Lung (tissue), 12 donors: ENCODE results near the gene VAPB. TPM values are rescaled to one million over a fixed set of nuclear protein-coding genes. Genes with fewer than 3 reads are reported as not detected.
"Not testable (repeated sequence)": the region's sequence is repeated elsewhere in the genome, so short reads cannot be mapped to it uniquely, and the experiment has no call there.

Experiments
- ATAC-seq: fragments of 200-7000 bp; cut with Tn5 transposase; one replicate; pipeline ENCODE4 v1.9.1; 2020; ENCODE audit warnings: moderate number of reproducible peaks; ENCODE audit not compliant: insufficient read depth, low FRiP score
- DNase-seq, 3 donors: peaks; one replicate each; pipeline ENCODE4 v3.0.0-alpha.2; 2013 to 2017
- H3K27ac ChIP-seq, 2 donors: one replicate each; pipeline ENCODE4 v1.5.1; 2013; ENCODE audit warnings: mild to moderate bottlenecking in 2 of 2, moderate library complexity in 2 of 2, control low read depth in 1 of 2, inconsistent platforms in 1 of 2, low read depth in 1 of 2, low read length in 1 of 2
- H3K27me3 ChIP-seq, 3 donors: one replicate each; pipeline ENCODE4 v1.5.1; 2013; ENCODE audit warnings: low read length in 2 of 3; ENCODE audit not compliant: control insufficient read depth in 3 of 3, insufficient read depth in 3 of 3
- H3K36me3 ChIP-seq, 4 donors: one replicate each; pipeline ENCODE4 v1.5.1; 2013; ENCODE audit warnings: low read length in 4 of 4, mild to moderate bottlenecking in 1 of 4, moderate library complexity in 1 of 4; ENCODE audit not compliant: control insufficient read depth in 4 of 4, insufficient read depth in 4 of 4
- H3K4me1 ChIP-seq, 5 donors: one replicate each; pipeline ENCODE4 v1.5.1; 2013; ENCODE audit warnings: low read length in 5 of 5, mild to moderate bottlenecking in 2 of 5, moderate library complexity in 1 of 5; ENCODE audit not compliant: control insufficient read depth in 5 of 5, insufficient read depth in 5 of 5
- H3K4me3 ChIP-seq: one replicate; pipeline ENCODE4 v1.5.1; 2013; ENCODE audit warnings: mild to moderate bottlenecking, control low read depth, moderate library complexity
- H3K9ac ChIP-seq, 2 donors: one replicate each; pipeline ENCODE4 v1.5.1; 2013; ENCODE audit warnings: low read length in 2 of 2, control low read depth in 1 of 2; ENCODE audit not compliant: insufficient read depth in 1 of 2
- H3K9me3 ChIP-seq, 4 donors: one replicate each; pipeline ENCODE4 v1.5.1; 2013; ENCODE audit warnings: low read length in 3 of 4, mild to moderate bottlenecking in 1 of 4, moderate library complexity in 1 of 4; ENCODE audit not compliant: control insufficient read depth in 4 of 4, insufficient read depth in 3 of 4
- WGBS, 2 donors: extraction: QIAGEN DNeasy Blood & Tissue Kit; methylation state at CpG; one replicate each; pipeline ENCODE4 v1.1.7; 2013; 5-methylcytosine and 5-hydroxymethylcytosine counted together
- polyA plus RNA-seq, 2 donors: library from polyadenylated mRNA; stranded (reverse); fragments of 200-250 nt; gene quantifications; one replicate each; pipeline ENCODE4 v1.2.1, GENCODE V29; 2013
- total RNA-seq, 2 donors: library from RNA; depleted of rRNA in 1 of 2; stranded (reverse); fragments of >200 nt in 1 of 2; gene quantifications; one replicate each; pipeline ENCODE4 v1.2.1, GENCODE V29; 2014 to 2021
- TF ChIP-seq, protein P1 (sequence below): IDR thresholded peaks from 2 replicates; pipeline ENCODE4 v1.5.1; 2012; ENCODE audit warnings: mild to moderate bottlenecking; ENCODE audit errors: control extremely low read depth, extremely low read depth
- donor health status: control.
- donor health status: control.
- donor health status: Bipolar disorder and iron deficiency.
- donor health status: healthy.
- donor health status: DM: yes; HTN: yes; CAD: no.

Gene VAPB
- total and polyA plus RNA-seq, 4 donors = 21.3 to 44.7 (median 24.1) TPM

DNA sequence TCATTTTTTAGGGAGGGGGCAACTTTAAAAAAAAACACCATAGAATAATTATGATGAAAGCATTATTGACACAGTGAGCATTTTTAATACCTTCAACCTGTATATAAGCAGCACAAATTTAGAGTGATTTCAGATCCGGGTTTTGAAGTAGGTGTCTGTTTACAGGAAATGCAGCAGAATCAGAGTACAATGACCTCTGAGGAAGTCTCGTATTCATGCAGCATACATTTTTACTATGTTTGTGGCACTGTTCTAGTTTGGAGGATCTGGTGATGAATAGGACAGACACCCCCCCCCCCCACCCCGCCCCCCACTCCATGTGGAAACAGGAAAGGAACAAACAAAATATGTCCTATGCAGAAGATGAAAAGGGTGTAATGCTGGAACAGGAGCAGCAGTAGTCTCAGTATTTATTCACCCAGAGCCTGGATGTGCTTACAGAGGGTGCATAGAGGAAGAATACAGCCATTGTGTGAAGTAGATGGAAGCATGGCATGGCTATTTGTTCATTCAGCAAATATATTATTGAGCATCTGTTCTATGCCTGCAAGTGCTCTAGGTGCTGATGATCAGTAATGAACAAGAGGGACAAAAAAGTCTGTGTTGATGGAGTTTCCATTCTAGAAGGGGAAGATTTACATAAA lies 19.7 kb downstream of the VAPB start:
- no peak overlapping the region for H3K9ac ChIP-seq
- H3K36me3 ChIP-seq = no peaks in the 10 kb centered on the region
- TF ChIP-seq, protein P1, sequence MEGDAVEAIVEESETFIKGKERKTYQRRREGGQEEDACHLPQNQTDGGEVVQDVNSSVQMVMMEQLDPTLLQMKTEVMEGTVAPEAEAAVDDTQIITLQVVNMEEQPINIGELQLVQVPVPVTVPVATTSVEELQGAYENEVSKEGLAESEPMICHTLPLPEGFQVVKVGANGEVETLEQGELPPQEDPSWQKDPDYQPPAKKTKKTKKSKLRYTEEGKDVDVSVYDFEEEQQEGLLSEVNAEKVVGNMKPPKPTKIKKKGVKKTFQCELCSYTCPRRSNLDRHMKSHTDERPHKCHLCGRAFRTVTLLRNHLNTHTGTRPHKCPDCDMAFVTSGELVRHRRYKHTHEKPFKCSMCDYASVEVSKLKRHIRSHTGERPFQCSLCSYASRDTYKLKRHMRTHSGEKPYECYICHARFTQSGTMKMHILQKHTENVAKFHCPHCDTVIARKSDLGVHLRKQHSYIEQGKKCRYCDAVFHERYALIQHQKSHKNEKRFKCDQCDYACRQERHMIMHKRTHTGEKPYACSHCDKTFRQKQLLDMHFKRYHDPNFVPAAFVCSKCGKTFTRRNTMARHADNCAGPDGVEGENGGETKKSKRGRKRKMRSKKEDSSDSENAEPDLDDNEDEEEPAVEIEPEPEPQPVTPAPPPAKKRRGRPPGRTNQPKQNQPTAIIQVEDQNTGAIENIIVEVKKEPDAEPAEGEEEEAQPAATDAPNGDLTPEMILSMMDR = no peak
- no peak overlapping the region for H3K27ac ChIP-seq
- WGBS, 2 donors = 29 to 38% methylated on average over 3 of the region's 3 CpGs
- H3K27me3 ChIP-seq = no peaks in the 10 kb centered on the region
- H3K4me1 ChIP-seq = peaks cover 0 to 25% (median under 1%) of the 10 kb centered on the region in 5 donors
- ATAC-seq = no peak
- H3K9me3 ChIP-seq = no peaks in the 10 kb centered on the region
- H3K4me3 ChIP-seq = no peak overlapping the region
- DNase-seq = no peak

DNA sequence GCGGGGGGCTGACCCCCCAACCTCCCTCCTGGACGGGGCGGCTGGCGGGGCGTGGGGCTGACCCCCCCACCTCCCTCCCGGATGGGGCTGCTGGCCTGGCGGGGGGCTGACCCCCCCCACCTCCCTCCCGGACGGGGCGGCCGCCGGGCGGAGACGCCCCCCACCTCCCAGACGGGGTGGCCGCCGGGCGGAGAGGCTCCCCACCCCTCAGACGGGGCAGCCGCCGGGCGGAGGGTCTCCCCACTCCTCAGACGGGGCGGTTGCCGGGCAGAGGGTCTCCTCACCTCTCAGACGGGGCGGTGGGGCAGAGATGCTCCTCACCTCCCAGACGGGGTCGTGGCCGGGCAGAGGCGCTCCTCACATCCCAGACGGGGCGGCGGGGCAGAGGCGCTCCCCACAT lies 25.2 kb downstream of the VAPB start:
- DNase-seq, H3K9me3 ChIP-seq, H3K27me3 ChIP-seq, H3K9ac ChIP-seq, ATAC-seq, H3K4me3 ChIP-seq, H3K27ac ChIP-seq, H3K36me3 ChIP-seq: not testable (repeated sequence)
- H3K4me1 ChIP-seq = peaks cover 0 to 11% (median 0%) of the 10 kb centered on the region in 5 donors
- WGBS, 2 donors = 96 to 100% methylated on average over 4 to 34 of the region's 35 CpGs

DNA sequence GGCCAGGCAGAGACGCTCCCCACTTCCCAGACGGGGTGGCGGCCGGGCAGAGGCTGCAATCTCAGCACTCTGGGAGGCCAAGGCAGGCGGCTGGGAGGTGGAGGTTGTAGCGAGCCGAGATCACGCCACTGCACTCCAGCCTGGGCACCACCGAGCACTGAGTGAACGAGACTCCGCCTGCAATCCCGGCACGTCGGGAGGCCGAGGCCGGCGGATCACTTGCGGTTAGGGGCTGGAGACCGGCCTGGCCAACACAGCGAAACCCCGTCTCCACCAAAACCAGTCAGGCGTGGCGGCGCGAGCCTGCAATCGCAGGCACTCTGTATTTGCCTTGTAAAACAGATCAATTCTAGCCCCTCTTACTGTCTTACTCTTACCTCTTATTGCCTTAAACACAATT lies 25.8 kb downstream of the VAPB start:
- DNase-seq, H3K27ac ChIP-seq: not testable (repeated sequence)
- WGBS, 2 donors = 95 to 98% methylated on average over 19 to 26 of the region's 26 CpGs

DNA sequence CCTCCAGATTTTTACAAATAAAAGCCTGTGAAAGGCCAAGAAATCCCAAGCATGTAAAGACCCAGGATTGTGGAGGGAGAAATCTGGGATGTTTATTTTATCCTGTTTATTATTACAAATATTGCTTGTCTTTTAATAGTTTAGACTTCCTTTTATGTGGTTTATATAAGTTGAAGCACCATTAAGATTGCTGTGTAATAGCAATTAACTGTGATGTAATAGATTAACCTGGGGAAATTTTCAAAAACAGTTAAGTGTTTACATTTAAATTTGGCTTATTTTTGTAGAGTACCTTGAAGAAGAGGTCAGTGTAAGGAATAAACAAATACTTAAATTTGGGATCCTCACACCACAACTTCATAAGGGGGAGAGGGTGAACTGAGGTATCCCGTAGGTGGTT lies 27.0 kb downstream of the VAPB start:
- WGBS, 2 donors = 79 to 84% methylated on average over 1 of the region's 1 CpG
- H3K27ac ChIP-seq = no peak overlapping the region
- peak in 2 of 3 donors; percentile 25 to 42 for DNase-seq
- ATAC-seq = no peak
- no peak overlapping the region for H3K4me3 ChIP-seq
- H3K9me3 ChIP-seq = no peaks in the 10 kb centered on the region
- TF ChIP-seq, protein P1 = no peak
- peaks cover 0 to 11% (median 0%) of the 10 kb centered on the region in 5 donors for H3K4me1 ChIP-seq
- peaks cover 10 to 14% (median 11%) of the 10 kb centered on the region in 4 donors for H3K36me3 ChIP-seq
- H3K9ac ChIP-seq = no peak overlapping the region
- H3K27me3 ChIP-seq = no peaks in the 10 kb centered on the region

More for the DNA sequence above, 25.8 kb downstream of the VAPB start:
- Histone ChIP-seq H3K36me3 (peaks cover 5 to 10% (median 6%) of the 10 kb centered on the region in 4 donors), H3K4me1 (peaks cover 0 to 11% (median 0%) of the 10 kb centered on the region in 5 donors)
- H3K9me3 ChIP-seq, ATAC-seq, H3K27me3 ChIP-seq, H3K9ac ChIP-seq, H3K4me3 ChIP-seq: not testable (repeated sequence)
